ENCODE measurements around the gene HECTD1. TPM values are rescaled to one million over a fixed set of nuclear protein-coding genes. Genes with fewer than 3 reads are reported as not detected.
A peak's percentile ranks its signal among the peaks of the same experiment; 100 is the strongest.

Gene HECTD1
- total RNA-seq, 4 donors from 2014 or later, result 356 to 453 (median 420) TPM

GRCh38 chr14:31174433-31174832 lies 33.2 kb downstream of the HECTD1 start:
- Histone ChIP-seq H3K4me1 (peaks cover 3 to 14% of the 10 kb centered on the region in 2 donors), H3K9me3 (no peaks in the 10 kb centered on the region), H3K27ac (no peak overlapping the region), H3K36me3 (peaks cover 0 to 74% of the 10 kb centered on the region in 2 donors), H3K27me3 (no peaks in the 10 kb centered on the region), H3K4me3 (no peak overlapping the region)
- in situ Hi-C loops (cut with MboI; ENCODE audit: low sequenced_read_pairs in 4 of 4) (loop anchor here in 2 of 4 donors (25.0 kb wide), 1 partner anchor 188 kb away; no protein-coding TSS in a partner anchor), intact Hi-C loops (cut with DNase I; ENCODE audit: low total_unique reads) (no loop called here)
- TF ChIP-seq CTCF (IDR thresholded peaks at IDR 0.05 in 4 of 5, conservative IDR thresholded peaks at IDR 0.05 in 1 of 5) (no peak), POLR2A (IDR thresholded peaks at IDR 0.05) (no peak)
- ATAC-seq, result no peak
- no peak for DNase-seq

- Histone ChIP-seq H3K27me3 (no peaks in the 10 kb centered on the region), H3K36me3 (peaks cover 0 to 84% of the 10 kb centered on the region in 2 donors), H3K4me1 (peaks cover 3 to 14% of the 10 kb centered on the region in 2 donors), H3K9me3 (no peaks in the 10 kb centered on the region), H3K4me3 (no peak overlapping the region), H3K27ac (no peak overlapping the region)
- no peak for DNase-seq
- intact Hi-C loops (cut with DNase I; ENCODE audit: low total_unique reads), result no loop called here
- in situ Hi-C loops (cut with MboI; ENCODE audit: low sequenced_read_pairs in 4 of 4), result loop anchor here in 2 of 4 donors (25.0 kb wide), 1 partner anchor 189 kb away; no protein-coding TSS in a partner anchor
- TF ChIP-seq POLR2A (IDR thresholded peaks at IDR 0.05) (no peak), CTCF (IDR thresholded peaks at IDR 0.05 in 4 of 5, conservative IDR thresholded peaks at IDR 0.05 in 1 of 5) (no peak)
- no peak for ATAC-seq
Observed at GRCh38 chr14:31173120-31173837, 34.3 kb downstream of the HECTD1 start.

GRCh38 chr14:31172084-31172483 lies 35.5 kb downstream of the HECTD1 start:
- in situ Hi-C loops (cut with MboI; ENCODE audit: low sequenced_read_pairs in 4 of 4), result loop anchor here in 2 of 4 donors (25.0 kb wide), 1 partner anchor 190 kb away; no protein-coding TSS in a partner anchor

GRCh38 chr14:31170411-31170810 lies 37.2 kb downstream of the HECTD1 start:
- no peaks in the 10 kb centered on the region for H3K9me3 ChIP-seq
- DNase-seq (no peak), ATAC-seq (no peak)
- H3K36me3 ChIP-seq, result peaks cover 0 to 87% of the 10 kb centered on the region in 2 donors
- no peak overlapping the region for H3K4me3 ChIP-seq
- H3K27ac ChIP-seq, result no peak overlapping the region
- no peak for TF ChIP-seq POLR2A (IDR thresholded peaks at IDR 0.05)
- TF ChIP-seq CTCF (IDR thresholded peaks at IDR 0.05 in 4 of 5, conservative IDR thresholded peaks at IDR 0.05 in 1 of 5), result no peak
- no peaks in the 10 kb centered on the region for H3K27me3 ChIP-seq
- in situ Hi-C loops (cut with MboI; ENCODE audit: low sequenced_read_pairs in 4 of 4) (loop anchor here in 2 of 4 donors (25.0 kb wide), 1 partner anchor 192 kb away; no protein-coding TSS in a partner anchor), intact Hi-C loops (cut with DNase I; ENCODE audit: low total_unique reads) (no loop called here)
- peaks cover 17 to 22% of the 10 kb centered on the region in 2 donors for H3K4me1 ChIP-seq

More at GRCh38 chr14:31172084-31172483, 35.5 kb downstream of the HECTD1 start:
- no peaks in the 10 kb centered on the region for H3K9me3 ChIP-seq
- intact Hi-C loops (cut with DNase I; ENCODE audit: low total_unique reads), result no loop called here
- TF ChIP-seq POLR2A (IDR thresholded peaks at IDR 0.05), result no peak
- TF ChIP-seq CTCF (IDR thresholded peaks at IDR 0.05 in 4 of 5, conservative IDR thresholded peaks at IDR 0.05 in 1 of 5), result no peak
- DNase-seq (no peak), ATAC-seq (peak; percentile 68 to 72)
- no peak overlapping the region for H3K4me3 ChIP-seq
- peaks cover 5 to 14% of the 10 kb centered on the region in 2 donors for H3K4me1 ChIP-seq
- no peaks in the 10 kb centered on the region for H3K27me3 ChIP-seq
- peak overlapping the region; percentile 64 to 76 (median 68) for H3K27ac ChIP-seq
- H3K36me3 ChIP-seq, result peaks cover 0 to 90% of the 10 kb centered on the region in 2 donors
